DMS53 treated with DMSO at 0.1 percent for 48 hours (cell line): ENCODE data around the gene FBXO36.
"Not testable (repeated sequence)": the region's sequence is repeated elsewhere in the genome, so short reads cannot be mapped to it uniquely, and the experiment has no call there.

Experiments
- DNase-seq: peaks from one replicate; lab custom pipeline; 2025; ENCODE audit not compliant: unreplicated experiment; lab: John Stamatoyannopoulos, UW

The FBXO36 gene

GRCh38 chr2:229910147-229910831, 12.0 kb upstream of the FBXO36 start:
- no peak for DNase-seq

DNA sequence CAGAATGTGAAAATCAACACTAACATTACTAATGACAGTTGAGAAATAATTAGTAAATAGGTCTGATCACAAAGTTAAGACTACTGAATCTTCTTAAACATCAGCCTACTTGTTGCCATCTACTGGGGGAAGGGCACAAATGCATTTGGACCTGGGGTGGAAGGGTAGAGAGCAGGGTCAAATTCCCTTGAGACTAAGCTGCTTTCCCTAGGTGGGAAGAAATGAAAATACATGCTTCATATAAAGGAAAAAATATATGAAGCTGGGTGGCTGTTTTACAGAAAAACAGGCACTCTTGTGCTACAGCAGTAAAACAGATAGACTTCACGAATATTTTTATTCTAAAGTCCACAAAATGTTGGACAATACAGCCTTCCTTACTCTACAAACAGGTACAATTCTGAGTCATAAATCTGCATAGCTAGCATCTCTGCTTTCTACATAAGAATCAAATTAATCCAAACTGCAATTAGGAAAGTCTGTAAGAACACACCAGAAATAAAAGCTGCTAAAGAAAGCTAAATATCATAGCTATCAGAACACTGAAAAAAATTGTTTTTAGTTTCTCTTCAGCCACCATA, 11.4 kb upstream of the FBXO36 start:
- no peak for DNase-seq

- DNase-seq, result no peak
These were observed 8.1 kb upstream of the FBXO36 start for GRCh38 chr2:229914171-229914570.

GRCh38 chr2:229917793-229918192, 4.5 kb upstream of the FBXO36 start:
- DNase-seq, result no peak

DNA sequence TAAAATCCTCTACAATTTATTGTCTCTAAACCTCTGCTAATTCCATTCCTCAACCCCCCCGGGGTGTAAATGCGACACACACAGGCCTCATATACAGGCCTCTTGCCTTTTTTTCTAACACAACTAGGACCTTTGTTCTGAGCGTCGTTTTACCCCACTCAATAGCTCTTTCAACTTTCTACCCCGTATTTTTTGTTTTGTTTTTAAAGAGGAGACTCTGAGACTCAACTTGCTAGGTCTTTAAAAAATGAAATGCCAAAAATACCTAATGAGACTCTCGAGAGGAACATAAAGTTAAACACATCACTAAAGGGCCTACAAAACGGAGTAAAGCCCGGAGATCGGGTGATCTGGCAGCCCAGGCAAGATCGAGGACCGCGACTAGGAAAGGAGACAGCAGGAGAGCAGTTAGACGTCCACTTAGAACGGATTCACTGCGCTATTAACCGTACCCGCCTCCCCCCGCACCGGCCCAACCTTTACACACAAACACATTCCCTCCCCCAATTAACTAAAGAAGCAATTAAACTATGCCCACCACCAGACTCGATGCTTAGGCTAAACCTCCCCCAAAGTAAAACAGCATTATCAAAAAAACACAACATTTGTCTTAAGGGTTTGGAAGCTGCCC, 2.2 kb upstream of the FBXO36 start:
- no peak for DNase-seq

- DNase-seq, result no peak
These were observed 1.0 kb upstream of the FBXO36 start for GRCh38 chr2:229921101-229921891.

- peak; percentile 79 for DNase-seq
These were observed 333 bp upstream of the FBXO36 start, which contains the start of gene TRIP12 for GRCh38 chr2:229921892-229922448. TSS of gene TRIP12 (minus strand) at chr2:229922009. CDS start at chr2:229880079, 41,930 bp downstream.

DNA sequence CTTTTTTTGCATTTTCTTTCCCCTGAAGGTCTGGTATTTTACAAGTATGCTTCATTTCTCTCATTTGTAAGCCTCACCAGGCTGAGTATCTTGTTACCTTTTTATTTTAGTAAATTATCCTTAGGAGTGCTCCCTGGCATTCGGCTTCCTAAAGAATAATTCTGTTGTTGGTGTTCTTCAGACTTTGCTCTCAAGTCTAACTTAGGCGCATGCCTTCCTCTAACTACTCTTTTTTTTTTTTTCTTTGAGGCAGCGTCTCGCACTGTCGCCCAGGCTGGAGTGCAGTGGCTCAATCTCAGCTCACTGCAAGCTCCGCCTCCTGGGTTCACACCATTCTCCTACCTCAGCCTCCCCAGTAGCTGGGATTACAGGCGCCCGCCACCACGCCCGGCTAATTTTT, 2.2 kb downstream of the FBXO36 start:
- not testable (repeated sequence) for DNase-seq

GRCh38 chr2:229925201-229925600, 2.9 kb downstream of the FBXO36 start:
- DNase-seq, result no peak

DNA sequence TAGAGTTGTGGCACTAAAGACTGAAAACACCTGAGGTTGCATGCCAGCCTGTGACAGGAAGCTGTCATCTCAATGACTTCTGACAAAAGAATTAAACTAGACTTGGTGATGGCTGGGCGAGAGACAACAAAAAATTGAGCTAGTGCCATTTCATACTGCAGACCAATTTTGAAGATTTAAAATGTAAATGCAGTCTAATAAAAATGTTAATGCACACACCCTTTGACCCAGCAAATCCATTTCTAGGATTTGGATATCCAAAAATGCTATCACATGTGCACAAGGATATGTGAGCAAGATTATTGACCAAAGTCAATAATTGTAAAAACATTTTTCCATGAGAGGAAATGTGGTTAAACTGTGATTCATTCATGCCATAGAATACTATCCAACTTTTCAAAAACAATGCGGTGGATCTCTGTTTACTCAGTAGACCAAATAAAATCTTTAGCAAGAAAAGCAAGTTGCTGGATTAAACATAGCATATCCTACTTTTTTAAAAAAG, 5.6 kb downstream of the FBXO36 start:
- DNase-seq, result no peak

GRCh38 chr2:229930656-229931055, 8.4 kb downstream of the FBXO36 start:
- DNase-seq, result no peak

DNA sequence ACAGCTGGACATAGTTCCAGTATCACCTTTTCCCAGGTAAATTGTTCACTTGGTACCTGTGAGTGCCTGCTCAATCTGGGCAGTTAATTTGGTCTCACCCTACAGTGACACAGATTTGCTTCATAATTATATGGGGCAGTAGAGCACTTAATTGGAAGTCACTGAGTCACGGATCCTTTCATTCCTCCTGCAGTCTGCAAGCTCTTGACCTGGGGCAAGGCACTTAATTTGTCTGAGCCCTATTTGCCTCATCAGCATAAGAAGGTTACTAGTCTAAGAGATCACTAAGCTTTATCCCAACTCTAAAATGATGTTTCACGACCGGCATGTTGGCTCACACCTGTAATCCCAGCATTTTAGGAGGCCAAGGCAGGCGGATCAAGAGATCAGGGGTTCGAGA, 8.9 kb downstream of the FBXO36 start:
- no peak for DNase-seq

GRCh38 chr2:229937537-229937936, 15.2 kb downstream of the FBXO36 start:
- DNase-seq, result no peak

DNA sequence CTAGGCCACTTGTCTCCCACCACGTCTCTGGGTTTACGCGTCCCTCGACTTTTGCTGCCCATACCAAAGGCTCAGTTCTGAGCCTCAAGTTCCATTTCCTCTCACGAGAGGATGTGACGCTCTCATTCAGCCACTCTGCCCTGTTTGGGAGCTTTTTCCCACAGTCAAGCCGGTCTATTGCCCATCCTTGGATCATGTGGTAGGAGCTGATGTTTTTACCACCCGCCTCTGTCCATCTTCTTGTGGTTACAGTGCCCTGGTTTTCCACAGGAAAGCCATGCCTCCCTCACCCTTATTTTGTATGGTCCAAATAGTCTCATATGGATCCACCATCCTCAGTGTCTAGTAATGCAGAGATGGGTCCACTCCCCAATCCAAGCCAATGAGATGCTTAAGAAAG, 20.4 kb downstream of the FBXO36 start:
- no peak for DNase-seq

GRCh38 chr2:229943171-229943570, 20.9 kb downstream of the FBXO36 start:
- no peak for DNase-seq

DNA sequence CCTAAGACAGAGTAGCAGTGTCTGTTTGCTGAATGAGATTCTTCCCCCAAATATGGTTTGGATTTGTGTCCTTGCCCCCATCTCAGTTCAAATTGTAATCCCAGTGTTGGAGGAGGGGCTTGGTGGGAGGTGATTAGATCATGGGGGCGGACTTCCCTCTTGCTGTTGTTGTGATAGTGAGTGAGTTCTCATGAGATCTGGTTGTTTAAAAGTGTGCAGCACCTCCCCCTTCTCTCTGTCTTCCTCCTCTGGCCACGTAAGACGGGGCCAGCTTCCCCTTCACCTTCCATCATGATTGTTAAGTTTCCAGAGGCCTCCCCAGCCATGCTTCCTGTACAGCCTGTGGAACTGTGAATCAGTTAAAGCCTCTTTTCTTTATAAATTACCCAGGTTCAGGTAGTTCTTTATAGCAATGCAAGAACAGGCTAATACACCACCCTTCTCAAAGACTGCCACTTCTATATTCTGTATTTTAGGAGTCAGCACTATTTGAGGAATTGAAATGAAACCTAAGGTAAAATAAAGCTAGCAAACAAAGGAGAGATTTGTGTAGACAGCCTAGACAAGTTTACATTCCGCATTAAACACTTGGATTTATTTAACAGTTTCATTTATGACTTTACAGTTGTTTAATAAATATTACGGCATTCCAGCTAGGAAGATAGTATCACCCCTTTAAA, 21.6 kb downstream of the FBXO36 start:
- no peak for DNase-seq

GRCh38 chr2:229945975-229946374, 23.7 kb downstream of the FBXO36 start:
- DNase-seq, result no peak

DNA sequence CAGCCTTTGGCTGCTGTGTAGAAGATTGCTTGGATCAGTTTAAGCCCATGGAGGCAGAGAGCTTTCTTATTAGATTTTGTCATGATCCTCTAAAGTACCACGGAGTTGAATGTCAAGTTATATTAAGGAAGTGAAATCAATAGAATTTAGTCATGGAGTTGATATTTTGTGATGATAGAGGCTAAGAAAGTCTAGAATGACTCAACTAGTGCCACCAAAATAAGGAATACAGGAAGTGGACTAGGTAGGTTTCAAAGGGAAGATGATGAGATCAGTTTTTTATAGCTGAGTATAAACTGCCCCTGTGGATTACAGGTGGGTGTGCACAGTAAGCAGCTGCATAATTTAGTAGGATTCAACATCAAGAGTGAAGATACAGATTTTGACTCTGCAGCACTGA, 25.2 kb downstream of the FBXO36 start:
- DNase-seq, result no peak

DNA sequence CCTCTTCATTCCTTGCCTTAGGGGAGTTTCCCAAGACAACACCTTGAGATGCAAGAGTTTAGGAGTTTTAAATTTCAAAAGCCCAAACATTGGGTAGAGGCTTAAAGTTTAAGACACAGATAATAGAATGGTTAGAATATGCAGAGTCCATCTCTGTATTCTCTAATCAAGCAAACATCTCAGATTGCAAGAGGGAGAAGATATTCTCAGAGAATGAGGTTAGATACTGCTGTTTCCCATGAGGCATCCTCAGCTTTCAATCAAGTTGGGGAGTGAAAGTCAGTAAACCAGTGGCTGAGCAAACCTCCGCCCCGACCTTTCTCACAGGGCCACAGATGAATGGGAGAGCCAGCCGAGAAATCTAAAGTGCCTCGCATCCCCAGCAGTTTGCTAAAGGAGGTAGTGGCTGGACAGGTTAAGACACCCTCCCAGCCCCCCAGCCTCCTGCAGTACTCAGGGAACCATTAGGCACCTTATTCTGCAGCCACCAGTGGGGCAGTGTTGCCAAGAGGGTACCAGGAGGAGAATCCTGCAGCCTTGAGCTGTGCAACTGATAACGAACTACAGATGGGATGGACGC, 30.0 kb downstream of the FBXO36 start:
- no peak for DNase-seq

DNA sequence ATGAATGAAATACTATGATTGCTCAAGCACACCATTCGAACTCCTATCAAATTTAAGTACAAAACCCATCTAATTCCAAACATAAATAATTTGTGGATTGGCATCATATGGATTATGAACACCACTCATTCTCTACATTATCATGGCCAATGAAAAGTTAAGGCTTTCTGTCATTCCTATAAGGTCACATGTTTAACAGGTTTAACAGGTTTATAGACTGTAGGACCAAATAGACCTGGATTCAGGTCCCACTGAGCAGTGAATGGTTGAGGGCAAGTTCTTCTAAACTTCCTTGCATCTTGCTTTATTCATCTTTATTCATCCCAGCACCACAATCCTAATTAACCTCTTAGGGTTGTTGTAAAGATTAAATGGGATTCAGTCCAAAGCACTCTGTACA, 33.4 kb downstream of the FBXO36 start:
- no peak for DNase-seq
